A549 (cell line): Measurements from ENCODE around the gene CMTM7.

Experiments
- CBX2 ChIP-seq: fragments of 200-600 bp; sonication (generic); IDR thresholded peaks from 2 replicates; pipeline ENCODE4 v1.6.1; 2016; ENCODE audit warnings: low read depth, mild to moderate bottlenecking, borderline replicate concordance
- CEBPB ChIP-seq, 2 experiments: fragments of >200 bp in 1 of 2; sonication (Bioruptor Twin) in 1 of 2; formaldehyde crosslinking in 1 of 2; IDR thresholded peaks; 2 replicates each; pipeline ENCODE4 v1.6.1; 2012 to 2016
- CHD4 ChIP-seq: fragments of 200-600 bp; sonication (generic); IDR thresholded peaks from 2 replicates; pipeline ENCODE4 v1.6.1; 2016; ENCODE audit warnings: antibody characterized with exemption, mild to moderate bottlenecking, borderline replicate concordance
- EP300 ChIP-seq, 2 experiments: fragments of >200 bp; sonication (Bioruptor Twin); formaldehyde crosslinking; IDR thresholded peaks; 2 replicates in 1 of 2; 3 replicates in 1 of 2; pipeline ENCODE4 v1.6.1; 2016 to 2017
- HOXB13 ChIP-seq: fragments of 250-450 bp; sonication (Bioruptor Pico); IDR thresholded peaks from 2 replicates; pipeline ENCODE4 v1.5.0; 2020; ENCODE audit warnings: low read depth, mild to moderate bottlenecking, moderate library complexity
- MAX ChIP-seq: IDR thresholded peaks from 2 replicates; pipeline ENCODE4 v1.6.1; 2012
- MAZ ChIP-seq: fragments of 150-350 bp; IDR thresholded peaks from 2 replicates; pipeline ENCODE4 v1.6.1; 2014; ENCODE audit warnings: antibody characterized with exemption, low read depth, low read length, borderline replicate concordance
- POLR2A ChIP-seq: IDR thresholded peaks from 2 replicates; pipeline ENCODE4 v1.6.1; 2012; ENCODE audit warnings: mild to moderate bottlenecking, low read length
- REST ChIP-seq: fragments of 200-600 bp; sonication (generic); IDR thresholded peaks from 2 replicates; pipeline ENCODE4 v1.6.1; 2016; ENCODE audit warnings: antibody characterized with exemption, mild to moderate bottlenecking, moderate library complexity
- SREBF2 ChIP-seq: fragments of 450-650 bp; IDR thresholded peaks from 2 replicates; pipeline ENCODE4 v1.6.1; 2014; ENCODE audit warnings: mild to moderate bottlenecking, moderate library complexity
- USF2 ChIP-seq: fragments of 450-650 bp; IDR thresholded peaks from 2 replicates; pipeline ENCODE4 v1.6.1; 2014; ENCODE audit warnings: antibody characterized with exemption
- TF ChIP-seq, protein P1 (sequence below): fragments of >200 bp; sonication (Bioruptor Twin); formaldehyde crosslinking; IDR thresholded peaks from 3 replicates; pipeline ENCODE4 v1.5.1; 2016

DNA sequence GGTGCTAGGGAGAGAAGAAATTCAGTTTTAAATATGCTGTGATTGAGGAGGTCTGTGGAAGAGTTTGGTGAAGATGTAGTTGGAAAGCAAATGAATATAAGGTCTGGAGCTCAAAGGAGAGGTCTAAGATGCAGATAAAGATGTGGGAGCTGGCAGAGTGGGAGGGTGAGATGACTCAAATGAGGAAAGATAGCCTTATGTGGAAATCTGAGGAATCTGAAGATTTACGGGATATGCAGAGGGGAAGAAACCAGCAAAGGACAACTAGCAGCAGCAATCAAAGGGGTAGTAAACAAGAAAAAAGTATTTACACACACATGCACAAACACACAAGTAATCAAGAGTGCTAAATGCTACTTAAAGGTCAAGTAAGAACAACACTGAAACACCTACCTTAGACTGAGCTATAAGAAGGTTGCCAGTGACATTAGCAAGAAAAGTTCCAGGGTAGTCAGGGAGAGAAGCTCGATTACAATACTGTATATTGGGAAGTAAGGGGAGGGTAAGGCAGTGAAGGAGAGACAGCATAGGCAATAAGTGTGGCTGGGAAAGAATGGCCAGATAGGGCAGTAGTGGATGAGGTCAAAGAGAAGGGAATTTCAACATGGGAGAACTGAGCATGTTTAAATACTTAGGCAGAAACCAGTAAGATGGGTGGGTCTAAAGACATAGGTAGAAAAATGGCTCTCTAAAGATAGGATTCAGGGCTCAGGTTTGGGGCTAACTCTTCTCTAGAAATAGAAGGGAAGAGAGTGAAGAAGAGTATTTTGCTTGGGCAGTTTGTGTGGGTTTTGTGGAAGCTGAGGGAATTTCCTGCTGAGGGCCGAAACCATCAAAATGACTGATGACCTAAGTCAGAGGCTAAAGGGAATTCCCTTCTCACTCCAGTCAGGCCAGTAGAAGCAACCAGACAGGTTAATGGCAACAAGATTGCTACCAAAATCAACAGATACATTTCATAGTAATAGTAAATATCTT lies 102.1 kb downstream of the CMTM7 start:
- TF ChIP-seq, protein P1, sequence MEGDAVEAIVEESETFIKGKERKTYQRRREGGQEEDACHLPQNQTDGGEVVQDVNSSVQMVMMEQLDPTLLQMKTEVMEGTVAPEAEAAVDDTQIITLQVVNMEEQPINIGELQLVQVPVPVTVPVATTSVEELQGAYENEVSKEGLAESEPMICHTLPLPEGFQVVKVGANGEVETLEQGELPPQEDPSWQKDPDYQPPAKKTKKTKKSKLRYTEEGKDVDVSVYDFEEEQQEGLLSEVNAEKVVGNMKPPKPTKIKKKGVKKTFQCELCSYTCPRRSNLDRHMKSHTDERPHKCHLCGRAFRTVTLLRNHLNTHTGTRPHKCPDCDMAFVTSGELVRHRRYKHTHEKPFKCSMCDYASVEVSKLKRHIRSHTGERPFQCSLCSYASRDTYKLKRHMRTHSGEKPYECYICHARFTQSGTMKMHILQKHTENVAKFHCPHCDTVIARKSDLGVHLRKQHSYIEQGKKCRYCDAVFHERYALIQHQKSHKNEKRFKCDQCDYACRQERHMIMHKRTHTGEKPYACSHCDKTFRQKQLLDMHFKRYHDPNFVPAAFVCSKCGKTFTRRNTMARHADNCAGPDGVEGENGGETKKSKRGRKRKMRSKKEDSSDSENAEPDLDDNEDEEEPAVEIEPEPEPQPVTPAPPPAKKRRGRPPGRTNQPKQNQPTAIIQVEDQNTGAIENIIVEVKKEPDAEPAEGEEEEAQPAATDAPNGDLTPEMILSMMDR, result no peak
- TF ChIP-seq POLR2A (no peak), EP300 (IDR thresholded peaks at IDR 0.05) (no peak), MAZ (no peak), CBX2 (no peak), USF2 (no peak), REST (no peak), CEBPB (IDR thresholded peaks at IDR 0.05) (no peak), CHD4 (no peak), SREBF2 (no peak), MAX (no peak), HOXB13 (no peak)
